B cell (primary cell): ENCODE data around the gene CREB3L4.

Experiments
- CTCF ChIP-seq: fragments of 200-600 bp; IDR thresholded peaks from one replicate; pipeline ENCODE4 v1.8.0; 2022; ENCODE audit warnings: antibody characterized with exemption, mild to moderate bottlenecking
- EZH2 ChIP-seq: IDR thresholded peaks from 2 replicates; pipeline ENCODE4 v1.6.1; 2012; ENCODE audit warnings: borderline replicate concordance, low read depth, mild to moderate bottlenecking, moderate library complexity, low read length; ENCODE audit not compliant: insufficient read depth, poor library complexity, severe bottlenecking

- TF ChIP-seq CTCF (no peak), EZH2 (no peak)
Measured at GRCh38 chr1:153939476-153939875, 28.2 kb upstream of the CREB3L4 start.
